Neural crest cell (in vitro differentiated cells): Measurements from ENCODE around the gene TMEM150A. TPM values are rescaled to one million over a fixed set of nuclear protein-coding genes. Genes with fewer than 3 reads are reported as not detected.
A peak's percentile ranks its signal among the peaks of the same experiment; 100 is the strongest.

Source experiments
- DNase-seq: peaks from one replicate; pipeline ENCODE4 v3.0.0; 2021; ENCODE audit warnings: low read depth, mixed read lengths, low spot score
- H3K27ac Mint-ChIP-seq: one replicate; pipeline ENCODE4 v1.8.0; 2021; ENCODE audit warnings: mild to moderate bottlenecking, mixed read lengths; ENCODE audit not compliant: unreplicated experiment
- H3K27me3 Mint-ChIP-seq: 2 replicates; pipeline ENCODE4 v1.8.0; 2021; ENCODE audit warnings: low read depth, mild to moderate bottlenecking, mixed read lengths
- H3K36me3 Mint-ChIP-seq: 2 replicates; pipeline ENCODE4 v1.8.0; 2021; ENCODE audit warnings: low read depth, mild to moderate bottlenecking, mixed read lengths
- H3K4me1 Mint-ChIP-seq: 2 replicates; pipeline ENCODE4 v1.8.0; 2021; ENCODE audit warnings: mixed read lengths
- H3K4me3 Mint-ChIP-seq: one replicate; pipeline ENCODE4 v1.8.0; 2021; ENCODE audit warnings: mild to moderate bottlenecking, mixed read lengths
- H3K9me3 Mint-ChIP-seq: 2 replicates; pipeline ENCODE4 v1.8.0; 2021; ENCODE audit warnings: mixed read lengths
- CTCF ChIP-seq: fragments of 200-600 bp; sonication (generic); conservative IDR thresholded peaks from 2 replicates; pipeline ENCODE4 v1.5.0; 2021; ENCODE audit warnings: antibody characterized with exemption, mild to moderate bottlenecking
- total RNA-seq: library from RNA; stranded (reverse); gene quantifications from 2 replicates; pipeline ENCODE4 v1.2.1, GENCODE V29; 2021

Gene TMEM150A
- total RNA-seq, 1 donor from 2014 or later, result 20.9 TPM

GRCh38 chr2:85589982-85590791 lies 12.3 kb downstream of the TMEM150A start:
- TF ChIP-seq CTCF, result no peak
- Mint-ChIP-seq H3K9me3 (no peaks in the 10 kb centered on the region), H3K27me3 (peaks cover 3% of the 10 kb centered on the region), H3K4me1 (peaks cover 30% of the 10 kb centered on the region), H3K27ac (peak overlapping the region; percentile 83), H3K4me3 (no peak overlapping the region), H3K36me3 (no peaks in the 10 kb centered on the region)
- no peak for DNase-seq

DNA sequence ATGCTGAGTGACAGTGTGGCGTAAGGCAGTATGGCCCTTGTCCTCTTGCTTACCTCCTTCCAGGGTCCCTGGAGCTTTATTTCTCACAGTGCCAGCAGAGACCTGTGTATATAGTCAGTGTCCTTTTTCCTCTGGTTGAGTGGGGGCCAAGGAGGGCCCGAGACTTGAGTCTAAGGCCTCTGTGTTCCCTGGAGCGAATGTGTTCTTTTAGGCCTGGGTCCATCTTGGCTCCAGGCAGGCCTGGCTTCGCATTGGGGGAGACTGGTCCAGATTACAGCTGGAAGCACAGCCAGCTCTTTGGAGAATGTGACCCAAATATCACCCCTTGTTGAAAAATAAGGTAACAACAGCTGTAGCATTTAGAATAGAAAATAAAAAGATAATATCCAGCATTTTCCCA lies 13.3 kb downstream of the TMEM150A start:
- Mint-ChIP-seq H3K36me3 (no peaks in the 10 kb centered on the region), H3K9me3 (no peaks in the 10 kb centered on the region), H3K27me3 (peaks cover 3% of the 10 kb centered on the region), H3K4me1 (peaks cover 22% of the 10 kb centered on the region), H3K4me3 (no peak overlapping the region), H3K27ac (no peak overlapping the region)
- no peak for DNase-seq
- TF ChIP-seq CTCF, result no peak

GRCh38 chr2:85588645-85589044 lies 13.9 kb downstream of the TMEM150A start:
- Mint-ChIP-seq H3K9me3 (no peaks in the 10 kb centered on the region), H3K27ac (peak overlapping the region; percentile 45), H3K27me3 (peaks cover 3% of the 10 kb centered on the region), H3K4me3 (no peak overlapping the region), H3K36me3 (no peaks in the 10 kb centered on the region), H3K4me1 (peaks cover 20% of the 10 kb centered on the region)
- DNase-seq, result no peak
- TF ChIP-seq CTCF, result no peak

- no peaks in the 10 kb centered on the region for H3K36me3 Mint-ChIP-seq
- H3K4me1 Mint-ChIP-seq, result peaks cover 20% of the 10 kb centered on the region
- H3K27me3 Mint-ChIP-seq, result peaks cover 3% of the 10 kb centered on the region
- H3K9me3 Mint-ChIP-seq, result no peaks in the 10 kb centered on the region
- no peak for TF ChIP-seq CTCF
- no peak for DNase-seq
- peak overlapping the region; percentile 45 for H3K27ac Mint-ChIP-seq
- H3K4me3 Mint-ChIP-seq, result no peak overlapping the region
Measured at GRCh38 chr2:85588236-85588635, 14.3 kb downstream of the TMEM150A start.

DNA sequence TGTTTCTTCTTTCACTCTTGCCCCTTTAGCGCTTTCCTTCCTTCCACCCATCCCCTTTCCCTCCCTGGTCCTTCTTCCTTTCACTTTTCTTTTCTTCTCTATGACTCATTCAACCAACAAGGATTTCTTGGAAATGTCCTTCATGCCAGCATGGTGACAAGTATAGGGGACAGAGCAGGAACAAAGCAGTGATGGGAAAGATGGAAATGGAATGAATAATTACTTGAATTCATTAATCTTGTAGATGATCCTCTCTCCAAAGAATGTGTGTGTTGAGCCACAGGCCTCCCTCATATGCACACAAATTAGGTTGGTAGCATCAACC lies 16.8 kb downstream of the TMEM150A start:
- Mint-ChIP-seq H3K27me3 (peaks cover 5% of the 10 kb centered on the region), H3K4me3 (no peak overlapping the region), H3K9me3 (no peaks in the 10 kb centered on the region), H3K27ac (no peak overlapping the region), H3K4me1 (peaks cover 24% of the 10 kb centered on the region), H3K36me3 (no peaks in the 10 kb centered on the region)
- no peak for TF ChIP-seq CTCF
- DNase-seq, result no peak
